ENCODE data around the gene CAMK1D. TPM values are rescaled to one million over a fixed set of nuclear protein-coding genes. Genes with fewer than 3 reads are reported as not detected.

Gene CAMK1D
- total and polyA plus RNA-seq, 2 of the 8 experiments (the other 6 are each of a cell fraction or from before 2014, with no cell fraction given) = 3.5 to 10.6 TPM

- FAIRE-seq = no peak
- no peaks in the 10 kb centered on the region for H3K27me3 ChIP-seq (replicated peaks in 1 of 4; ENCODE audit: control insufficient read depth in 3 of 4, extremely low read depth in 1 of 4, insufficient read depth in 3 of 4, low read length in 3 of 4)
- ChIA-PET CTCF (ENCODE audit: partially characterized antibody) (interaction anchor here (0.6 to 0.7 kb wide), 3 partner anchors 16 to 710 kb away, joined by 3 to 5 read pairs (median 3); no protein-coding TSS in a partner anchor), POLR2A (ENCODE audit: partially characterized antibody) (no interaction called here)
- no peaks in the 10 kb centered on the region for H3K79me2 ChIP-seq (ENCODE audit: control insufficient read depth in 1 of 2, insufficient read depth in 2 of 2, low read length in 2 of 2)
- no peak overlapping the region for H2BK12ac ChIP-seq (ENCODE audit: low read depth, low read length)
- 85% methylated on average over 6 of the region's 6 CpGs; no CpG with 5 or more reads in 1 of the 2 experiments for WGBS, 2 experiments (ENCODE audit: extremely low coverage in 1 of 2, insufficient coverage in 1 of 2, insufficient read length in 1 of 2, insufficient replicate concordance in 2 of 2, low coverage in 1 of 2, low lambda C conversion rate in 2 of 2, missing lambda C conversion rate in 1 of 2)
- H3K36me3 ChIP-seq (ENCODE audit: control insufficient read depth in 2 of 4, insufficient read depth in 4 of 4, low read length in 3 of 4) = no peaks in the 10 kb centered on the region
- H2AK5ac ChIP-seq (ENCODE audit: low read depth, low read length) = no peak overlapping the region
- no peak overlapping the region for H4K8ac ChIP-seq (ENCODE audit: extremely low read depth, insufficient read depth, low read length)
- H4K91ac ChIP-seq (replicated peaks; ENCODE audit: insufficient read length, low read length) = no peak overlapping the region
- H4K20me1 ChIP-seq (replicated peaks in 1 of 2; ENCODE audit: control insufficient read depth in 1 of 2, insufficient read depth in 2 of 2, low read length in 2 of 2) = no peaks in the 10 kb centered on the region
- no peaks in the 10 kb centered on the region for H3K23me2 ChIP-seq (ENCODE audit: low read depth, low read length)
- H2BK120ac ChIP-seq (replicated peaks; ENCODE audit: low read depth, low read length) = no peak overlapping the region
- H2AFZ ChIP-seq (ENCODE audit: low read length) = no peak overlapping the region
- no peak for TF ChIP-seq POU5F1 (IDR thresholded peaks at IDR 0.05; ENCODE audit: low read depth, low read length)
- TF ChIP-seq JUN (IDR thresholded peaks at IDR 0.05; ENCODE audit: low read depth, low read length) = no peak
- TF ChIP-seq SUZ12 (IDR thresholded peaks at IDR 0.05; ENCODE audit: low read length) = no peak
- TF ChIP-seq TCF12 (IDR thresholded peaks at IDR 0.05; ENCODE audit: low read depth, low read length) = no peak
- TF ChIP-seq POLR2AphosphoS5 (IDR thresholded peaks at IDR 0.05; ENCODE audit: low read depth, low read length) = no peak
- TF ChIP-seq BRCA1 (IDR thresholded peaks at IDR 0.05; ENCODE audit: low read depth, low read length) = no peak
- no peak for TF ChIP-seq CREB1 (IDR thresholded peaks at IDR 0.05)
- no peak for TF ChIP-seq CHD2 (IDR thresholded peaks at IDR 0.05; ENCODE audit: low read length)
- TF ChIP-seq USF2 (IDR thresholded peaks at IDR 0.05; ENCODE audit: low read length) = no peak
- no peak for TF ChIP-seq CEBPB (IDR thresholded peaks at IDR 0.05; ENCODE audit: low read depth, low read length)
- H3K14ac ChIP-seq (ENCODE audit: insufficient read length) = no peak overlapping the region
- no peaks in the 10 kb centered on the region; a peak in 1 of 7 replicates for H3K4me1 ChIP-seq (replicated peaks in 1 of 4; ENCODE audit: control insufficient read depth in 3 of 4, insufficient read depth in 4 of 4, low read length in 3 of 4)
- no peak overlapping the region for H3K9ac ChIP-seq (replicated peaks in 1 of 4; ENCODE audit: extremely low read depth in 1 of 4, low read depth in 3 of 4, low read length in 3 of 4)
- no peak overlapping the region for H4K5ac ChIP-seq (ENCODE audit: insufficient read length, low read depth, low read length)
- H3K18ac ChIP-seq (ENCODE audit: extremely low read depth, low read length) = no peak overlapping the region
- H3K9me3 ChIP-seq (ENCODE audit: insufficient read depth in 2 of 2, low read depth in 1 of 2, low read length in 1 of 2) = no peaks in the 10 kb centered on the region
- no peak overlapping the region for H3K4me3 ChIP-seq (ENCODE audit: extremely low read depth in 1 of 4, insufficient read depth in 2 of 4, low read depth in 3 of 4, low read length in 4 of 4)
- no peak overlapping the region for H2BK15ac ChIP-seq (ENCODE audit: low read length)
- H3K23ac ChIP-seq (ENCODE audit: insufficient read length) = no peak overlapping the region
- H3K4me2 ChIP-seq (ENCODE audit: insufficient read depth in 1 of 2, low read depth in 2 of 2, low read length in 2 of 2) = no peak overlapping the region
- DNase-seq (ENCODE audit: low read depth in 1 of 2, low spot score in 2 of 2) = no peak
- no peak overlapping the region for H3K4ac ChIP-seq (replicated peaks; ENCODE audit: insufficient read length, low read depth, low read length)
- no peak overlapping the region for H2BK5ac ChIP-seq (ENCODE audit: low read depth, low read length)
- H2BK20ac ChIP-seq (ENCODE audit: low read length) = no peak overlapping the region
- no peak overlapping the region for H3K56ac ChIP-seq (replicated peaks; ENCODE audit: insufficient read length, low read depth, low read length)
- H3K27ac ChIP-seq (ENCODE audit: low read depth, low read length) = no peak overlapping the region
- H3K79me1 ChIP-seq (ENCODE audit: low read depth, low read length) = no peaks in the 10 kb centered on the region
These were observed 7.8 kb upstream of the CAMK1D start for GRCh38 chr10:12341526-12341925.

All from H1 (cell line).